Motor neuron (in vitro differentiated cells): ENCODE data around the gene POLR3K. TPM values are rescaled to one million over a fixed set of nuclear protein-coding genes. Genes with fewer than 3 reads are reported as not detected.
A peak's percentile ranks its signal among the peaks of the same experiment; 100 is the strongest.

Experiments used
- ATAC-seq, 8 experiments: fragments of 200-7000 bp; cut with Tn5 transposase; replicated peaks in 6 of 8; 2 replicates each; pipeline ENCODE4 v1.8.0; 2021; ENCODE audit warnings: mild to moderate bottlenecking in 8 of 8, moderate library complexity in 8 of 8
- H3K27ac ChIP-seq, 2 donors: fragments of 250-450 bp; sonication (Bioruptor Pico); 2 replicates each; pipeline ENCODE4 v1.9.0; 2021; ENCODE audit warnings: antibody characterized with exemption in 2 of 2, mild to moderate bottlenecking in 2 of 2, moderate library complexity in 1 of 2
- H3K4me1 ChIP-seq, 2 donors: fragments of 250-450 bp; sonication (Bioruptor Pico); replicated peaks in 1 of 2; 2 replicates each; pipeline ENCODE4 v1.6.1; 2021; ENCODE audit warnings: antibody characterized with exemption in 2 of 2, mild to moderate bottlenecking in 2 of 2, moderate library complexity in 1 of 2
- H3K4me3 ChIP-seq, 5 donors: fragments of 250-450 bp; sonication (Bioruptor Pico); 2 replicates each; pipeline ENCODE4 v1.9.0; 2021; ENCODE audit warnings: antibody characterized with exemption in 5 of 5, mild to moderate bottlenecking in 5 of 5, moderate library complexity in 4 of 5
- WGBS, 10 experiments: fragments of 450-650 bp; shearing (Covaris generic); methylation state at CpG; one replicate each; pipeline ENCODE4 v1.0.0; 2022; 5-methylcytosine and 5-hydroxymethylcytosine counted together
- in situ Hi-C, 9 experiments: fragments of 400-800 bp; cut with MboI; loops; one replicate each; pipeline ENCODE4 v1.15.0; 2021; ENCODE audit warnings: low sequenced_read_pairs in 9 of 9, low pct_unique_long_range_greater_than_20kb in 2 of 9; ENCODE audit not compliant: unreplicated experiment in 9 of 9
- total RNA-seq, 8 experiments: library from RNA; unstranded; fragments of 300-600 nt; gene quantifications; 2 replicates each; pipeline versions ENCODE4 v1.2.3 to v1.2.4, GENCODE V29; 2022

POLR3K gene
- total RNA-seq, 8 experiments from 2014 or later, result 3.5 to 23.1 (median 10.3) TPM

DNA sequence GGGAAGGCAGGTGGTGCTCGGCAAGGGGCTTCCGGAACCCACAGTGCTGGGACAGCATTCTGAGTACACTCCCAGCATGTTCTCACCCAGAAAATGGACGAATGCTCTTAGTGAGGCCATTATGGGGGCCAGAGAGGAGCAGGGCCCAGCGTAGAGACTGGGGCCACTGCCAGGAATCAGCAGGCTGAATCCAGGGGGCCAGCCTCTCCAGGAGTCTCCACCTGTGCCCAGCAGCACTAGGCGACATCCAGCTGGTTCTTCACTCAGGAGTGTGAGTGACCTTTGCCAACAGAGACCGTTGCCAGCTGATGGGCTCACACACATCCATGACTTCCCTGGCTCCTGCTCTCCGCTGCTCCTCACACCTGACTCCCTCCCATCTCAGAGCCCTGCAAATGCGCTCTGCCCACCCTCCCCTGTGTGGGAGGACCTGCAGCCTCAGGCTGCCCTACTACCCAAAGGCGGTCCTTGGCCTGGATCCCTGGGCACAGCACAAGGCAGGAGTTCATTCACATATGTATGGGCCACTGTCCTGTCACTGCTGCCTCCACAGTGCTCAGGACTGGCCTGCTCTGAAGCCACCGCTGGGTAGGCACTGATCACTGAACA, 13.9 kb upstream of the POLR3K start:
- in situ Hi-C loops, result no loop called here
- ATAC-seq, result peak in 1 of 8 experiments; percentile 7
- WGBS, 10 experiments, result 79 to 100% (median 85%) methylated on average over 1 to 6 of the region's 10 CpGs; no CpG with 5 or more reads in 4 of the 10 experiments
- Histone ChIP-seq H3K4me1 (peaks cover 34 to 42% of the 10 kb centered on the region in 2 donors), H3K27ac (no peak overlapping the region), H3K4me3 (no peak overlapping the region)

DNA sequence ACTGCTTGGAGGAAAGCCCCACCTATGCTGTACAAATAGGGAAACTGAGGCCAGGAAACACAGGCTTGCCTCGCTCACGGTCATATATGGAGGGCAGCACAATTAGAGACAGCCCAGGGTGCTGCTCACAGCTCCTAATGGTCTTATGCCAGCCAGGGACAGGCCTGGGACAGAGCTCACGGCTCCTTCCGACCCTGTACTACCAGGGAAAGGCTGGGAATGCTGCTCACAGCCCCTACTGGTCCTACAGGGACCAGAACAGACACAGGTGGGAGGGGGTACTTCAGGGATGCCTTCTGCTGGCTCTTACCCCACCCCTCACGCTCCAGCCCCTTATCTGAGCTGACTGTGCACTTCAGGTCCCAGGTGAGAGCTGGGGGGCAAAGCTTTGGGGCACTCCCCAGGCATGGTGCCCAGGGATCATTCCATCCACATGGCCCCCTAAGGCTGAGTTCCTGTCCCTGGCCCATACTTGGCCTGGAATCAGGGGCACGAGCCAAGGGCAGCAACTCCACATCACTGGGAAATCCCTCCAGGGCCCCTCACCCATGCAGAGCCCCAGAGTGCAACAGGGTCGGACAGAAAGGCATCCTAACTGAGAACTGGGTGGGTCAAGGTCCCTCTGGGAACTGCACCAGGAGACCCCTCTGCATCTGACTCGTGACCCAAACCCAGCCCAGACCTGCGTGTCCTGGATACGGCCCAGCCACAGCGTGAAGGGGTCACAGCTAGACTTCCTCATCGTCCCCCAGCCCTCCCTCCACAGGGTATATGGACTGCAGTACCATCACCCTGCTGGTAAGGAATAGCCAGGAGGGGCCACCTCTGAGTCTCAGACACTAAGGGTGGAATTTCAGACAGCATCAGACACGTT, 13.1 kb upstream of the POLR3K start:
- 20 to 100% (median 86%) methylated on average over 1 to 3 of the region's 13 CpGs; no CpG with 5 or more reads in 4 of the 10 experiments for WGBS, 10 experiments
- in situ Hi-C loops, result no loop called here
- ATAC-seq, result no peak
- peaks cover 29 to 42% of the 10 kb centered on the region in 2 donors for H3K4me1 ChIP-seq
- no peak overlapping the region for H3K4me3 ChIP-seq
- H3K27ac ChIP-seq, result no peak overlapping the region

DNA sequence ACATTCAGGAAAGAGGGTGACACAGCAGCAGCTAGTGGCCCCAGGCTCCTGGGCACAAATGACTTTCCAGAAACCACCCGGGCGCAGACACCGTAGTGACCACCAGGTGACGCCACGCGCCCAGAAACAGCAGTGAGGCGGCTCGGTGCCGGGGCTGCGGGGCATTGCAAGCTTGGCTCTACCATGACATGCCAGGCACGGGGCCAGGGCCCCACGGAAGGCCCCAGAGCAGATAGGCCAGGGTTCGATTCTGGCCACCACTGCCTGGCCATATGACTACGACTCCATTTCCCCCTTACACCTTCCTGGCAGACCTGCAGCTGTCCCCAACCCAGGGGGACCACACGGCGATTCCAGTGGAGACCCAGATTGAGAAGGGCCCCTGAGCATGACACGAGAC, 12.3 kb upstream of the POLR3K start:
- no peak overlapping the region for H3K4me3 ChIP-seq
- WGBS, 10 experiments, result 9 to 100% (median 75%) methylated on average over 2 to 6 of the region's 17 CpGs; no CpG with 5 or more reads in 7 of the 10 experiments
- peak; percentile 46 to 90 (median 62) for ATAC-seq
- H3K4me1 ChIP-seq, result peaks cover 25 to 34% of the 10 kb centered on the region in 2 donors
- no peak overlapping the region for H3K27ac ChIP-seq
- in situ Hi-C loops, result no loop called here

DNA sequence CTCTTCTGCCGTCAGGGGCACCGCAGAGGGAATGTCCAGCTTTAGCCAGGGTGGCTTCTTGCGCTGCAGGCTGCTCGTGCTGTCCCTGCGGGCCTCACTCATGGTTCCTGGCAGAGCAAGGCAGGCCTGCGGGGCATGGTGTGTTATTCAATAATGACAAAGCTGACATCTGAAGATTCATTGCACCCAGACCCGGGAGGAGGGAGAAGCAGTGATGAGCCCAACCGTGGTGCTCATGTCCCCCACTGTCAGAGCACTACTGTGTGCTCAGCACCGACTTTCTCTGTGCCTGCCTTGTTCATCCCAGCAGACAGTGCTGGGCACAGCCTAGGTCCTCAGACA, 11.5 kb upstream of the POLR3K start:
- in situ Hi-C loops, result no loop called here
- H3K4me3 ChIP-seq, result no peak overlapping the region
- 12 to 100% (median 63%) methylated on average over 1 to 7 of the region's 9 CpGs; no CpG with 5 or more reads in 6 of the 10 experiments for WGBS, 10 experiments
- H3K27ac ChIP-seq, result no peak overlapping the region
- H3K4me1 ChIP-seq, result peaks cover 25 to 29% of the 10 kb centered on the region in 2 donors
- no peak for ATAC-seq

DNA sequence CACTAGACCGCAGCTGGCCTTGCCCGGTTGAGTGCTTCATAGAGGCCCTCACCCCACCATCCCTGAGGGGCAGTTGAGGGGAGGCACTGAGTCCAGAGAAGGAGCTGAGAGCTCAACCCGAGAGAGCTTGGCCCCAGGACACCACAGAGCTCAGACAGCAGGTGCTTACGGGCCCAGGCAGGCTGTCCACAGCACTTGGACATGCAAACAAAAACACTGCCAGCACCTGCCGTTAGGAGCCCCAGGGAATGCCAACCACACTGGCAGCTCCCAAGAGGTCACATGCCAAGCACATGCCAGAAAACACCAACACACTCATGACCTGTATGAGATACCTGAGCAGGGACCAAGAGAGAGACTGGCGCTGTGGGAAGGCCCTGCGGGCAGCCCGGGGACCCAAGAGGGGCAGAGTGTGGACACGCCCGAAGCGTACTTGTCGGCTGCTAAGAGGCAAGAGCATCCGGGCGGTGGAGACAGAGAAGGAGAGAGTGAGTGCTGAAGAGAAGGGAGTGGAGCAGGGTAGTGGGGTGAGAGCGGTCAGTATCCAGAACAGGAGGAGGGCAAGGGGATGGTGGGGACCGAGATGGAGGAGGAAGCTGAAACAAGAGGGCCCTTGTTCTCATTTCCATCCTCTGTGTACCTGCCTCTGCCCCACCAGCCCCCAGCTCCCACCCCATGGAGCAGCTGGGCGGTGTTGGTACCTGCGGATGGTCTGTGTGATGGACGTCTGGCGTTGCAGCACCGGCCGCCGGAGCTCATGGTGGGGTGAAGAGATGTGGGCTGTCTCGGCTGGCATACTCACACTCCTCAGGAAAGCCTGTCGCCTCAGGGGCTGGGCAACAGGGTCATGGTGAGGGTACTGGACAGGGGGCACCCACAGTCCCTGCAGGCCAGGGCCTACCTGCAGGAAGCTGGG, 10.8 kb upstream of the POLR3K start:
- in situ Hi-C loops, result no loop called here
- peaks cover 19 to 22% of the 10 kb centered on the region in 2 donors for H3K4me1 ChIP-seq
- no peak overlapping the region for H3K4me3 ChIP-seq
- ATAC-seq, result no peak
- H3K27ac ChIP-seq, result no peak overlapping the region
- 67 to 100% (median 86%) methylated on average over 1 to 10 of the region's 25 CpGs; no CpG with 5 or more reads in 4 of the 10 experiments for WGBS, 10 experiments

DNA sequence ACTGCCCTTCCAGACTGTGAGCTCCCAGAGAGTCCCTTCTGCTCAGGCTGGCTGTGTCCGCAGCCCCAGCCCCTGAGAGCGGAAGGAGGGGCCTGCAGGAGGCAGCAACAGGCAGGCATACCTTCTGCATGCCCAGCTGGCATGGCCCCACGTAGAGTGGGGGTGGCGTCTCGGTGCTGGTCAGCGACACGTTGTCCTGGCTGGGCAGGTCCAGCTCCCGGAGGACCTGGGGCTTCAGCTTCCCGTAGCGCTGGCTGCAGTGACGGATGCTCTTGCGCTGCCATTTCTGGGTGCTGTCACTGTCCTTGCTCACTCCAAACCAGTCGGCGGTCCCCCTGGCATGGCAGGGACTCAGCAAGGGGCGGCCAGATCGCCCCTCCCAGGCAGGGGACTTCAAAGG, 10.1 kb upstream of the POLR3K start:
- ATAC-seq, result no peak
- peaks cover 11 to 15% of the 10 kb centered on the region in 2 donors for H3K4me1 ChIP-seq
- WGBS, 10 experiments, result 100% methylated on average over 4 of the region's 16 CpGs; no CpG with 5 or more reads in 9 of the 10 experiments
- H3K27ac ChIP-seq, result no peak overlapping the region
- H3K4me3 ChIP-seq, result no peak overlapping the region
- in situ Hi-C loops, result no loop called here

DNA sequence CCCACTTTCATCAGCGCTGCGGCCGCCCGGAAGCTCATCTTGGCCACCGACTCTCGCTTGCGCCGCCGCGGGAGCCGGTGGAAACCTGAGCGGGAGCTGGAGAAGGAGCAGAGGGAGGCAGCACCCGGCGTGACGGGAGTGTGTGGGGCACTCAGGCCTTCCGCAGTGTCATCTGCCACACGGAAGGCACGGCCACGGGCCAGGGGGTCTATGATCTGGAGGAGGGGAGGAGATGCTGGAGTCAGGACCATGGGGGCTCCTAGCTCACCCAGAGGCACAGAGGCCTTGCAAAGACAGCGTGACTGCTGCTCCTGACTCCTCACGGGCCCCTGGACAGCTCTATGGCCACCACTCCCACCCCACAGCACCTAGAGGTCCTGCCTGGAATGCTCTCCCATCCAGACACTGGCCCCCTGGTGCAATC, 9.6 kb upstream of the POLR3K start:
- WGBS, 10 experiments, result 93 to 100% methylated on average over 1 to 8 of the region's 21 CpGs; no CpG with 5 or more reads in 8 of the 10 experiments
- ATAC-seq, result no peak
- in situ Hi-C loops, result no loop called here

DNA sequence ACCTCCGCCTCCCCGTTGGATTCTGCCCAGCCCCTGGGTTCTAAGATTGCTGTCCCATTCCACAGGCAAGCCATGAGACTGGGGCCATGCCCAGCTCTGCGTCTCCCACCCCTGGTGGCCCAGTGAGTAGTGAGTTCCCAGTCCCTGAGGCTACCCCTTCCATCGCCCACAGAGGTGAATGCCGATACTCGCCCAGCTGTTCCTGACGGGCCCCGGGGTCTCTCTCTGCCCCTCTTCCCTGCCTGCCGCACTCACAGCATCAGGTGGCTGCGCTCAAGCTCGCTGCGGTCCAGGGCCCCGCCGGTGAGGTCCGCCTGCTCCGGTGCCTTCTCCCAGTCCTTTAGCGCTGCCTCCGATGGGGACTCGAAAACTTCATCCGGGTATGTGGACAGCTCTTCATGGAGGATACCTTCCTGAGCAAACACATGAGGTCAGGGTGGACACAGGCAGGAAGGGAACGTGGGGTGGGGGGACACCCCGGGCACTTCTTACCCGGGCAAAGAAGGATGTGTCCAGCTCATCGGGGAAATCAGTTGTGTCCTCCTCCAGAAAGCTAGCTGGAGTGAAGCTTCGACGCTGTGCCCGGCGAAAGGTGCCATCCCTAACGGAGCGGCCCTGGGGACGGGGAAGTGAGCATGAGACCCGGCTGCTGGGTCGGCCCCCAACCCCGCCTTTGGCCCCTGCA, 9.0 kb upstream of the POLR3K start:
- no peak for ATAC-seq
- H3K4me1 ChIP-seq, result peaks cover under 1 to 4% of the 10 kb centered on the region in 2 donors
- 80 to 92% (median 88%) methylated on average over 1 to 9 of the region's 34 CpGs; no CpG with 5 or more reads in 6 of the 10 experiments for WGBS, 10 experiments
- no peak overlapping the region for H3K27ac ChIP-seq
- no peak overlapping the region for H3K4me3 ChIP-seq
- in situ Hi-C loops, result no loop called here

More for the DNA sequence above, 9.6 kb upstream of the POLR3K start:
- Histone ChIP-seq H3K4me1 (peaks cover 6 to 10% of the 10 kb centered on the region in 2 donors), H3K4me3 (no peak overlapping the region), H3K27ac (no peak overlapping the region)

DNA sequence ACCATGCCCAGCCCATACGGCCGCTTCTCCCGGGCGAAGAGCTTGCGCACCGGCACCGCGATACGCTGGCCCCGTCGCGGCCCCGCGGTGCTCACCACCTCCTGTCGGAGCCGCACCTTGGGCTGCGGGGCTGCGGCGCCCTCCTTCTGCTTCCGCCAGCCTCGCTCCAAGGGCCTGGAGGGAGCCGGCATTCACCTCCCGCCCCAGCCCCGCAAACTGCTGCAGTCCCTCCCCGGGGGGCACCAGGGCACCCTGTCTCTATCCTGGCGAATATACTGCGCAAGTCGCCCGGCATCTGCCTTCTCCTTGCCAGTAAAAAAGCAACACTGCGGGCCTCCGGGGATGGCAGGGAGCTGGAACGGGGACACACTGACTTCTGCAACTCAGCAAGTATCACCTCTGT, 8.5 kb upstream of the POLR3K start:
- ATAC-seq, result no peak
- peaks cover 0 to 4% of the 10 kb centered on the region in 2 donors for H3K4me1 ChIP-seq
- WGBS, 10 experiments, result 96 to 100% (median 98%) methylated on average over 3 to 10 of the region's 32 CpGs; no CpG with 5 or more reads in 7 of the 10 experiments
- no peak overlapping the region for H3K27ac ChIP-seq
- no peak overlapping the region for H3K4me3 ChIP-seq
- in situ Hi-C loops, result no loop called here

DNA sequence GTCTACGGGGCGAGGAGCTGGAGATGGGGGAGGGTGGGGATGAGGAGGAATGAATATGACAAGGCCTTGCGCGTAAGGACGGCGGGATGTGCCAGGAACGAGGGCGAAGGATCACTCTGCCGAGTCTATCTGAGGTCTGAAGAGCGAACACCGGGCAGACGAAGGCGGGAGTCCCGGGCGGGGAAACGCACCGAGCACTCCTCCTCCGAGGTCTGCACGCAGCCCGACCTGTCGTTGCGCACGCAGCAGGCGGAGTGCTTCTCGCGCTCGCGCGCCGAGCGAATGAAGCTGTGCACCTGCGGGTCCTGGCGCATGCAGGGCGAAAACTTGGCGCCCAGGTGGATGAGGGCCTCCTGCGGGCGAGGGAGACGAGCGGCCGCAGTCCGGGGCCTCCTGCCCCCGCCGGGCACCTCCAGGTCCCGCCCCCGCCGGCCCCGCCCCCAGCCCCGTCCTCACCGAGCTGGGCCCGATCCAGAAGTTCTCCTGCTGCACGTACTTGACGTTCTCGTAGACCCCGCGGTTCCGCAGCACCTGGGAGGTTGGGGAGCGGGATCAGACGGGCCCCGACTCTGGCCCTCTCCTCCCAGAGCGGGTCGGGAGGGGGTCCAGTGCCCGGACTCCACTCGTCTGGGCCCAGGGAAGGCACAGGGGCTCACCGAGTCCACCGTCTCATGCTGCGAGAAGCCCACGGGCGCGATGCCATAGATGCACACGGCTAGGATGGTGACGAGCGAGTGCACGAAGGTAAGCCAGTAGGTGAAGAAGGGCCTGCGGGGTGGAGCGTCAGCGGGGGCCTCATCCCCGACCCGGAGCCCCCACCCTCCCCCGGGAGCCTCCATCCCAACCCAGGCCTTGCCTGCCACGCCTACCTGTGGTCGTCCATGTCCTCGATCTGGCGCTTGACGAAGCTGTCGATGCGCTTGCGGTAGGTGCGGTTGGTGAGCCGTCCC, 7.8 kb upstream of the POLR3K start:
- 86 to 94% (median 90%) methylated on average over 3 to 12 of the region's 89 CpGs; no CpG with 5 or more reads in 5 of the 10 experiments for WGBS, 10 experiments
- Histone ChIP-seq H3K27ac (no peak overlapping the region), H3K4me3 (no peak overlapping the region), H3K4me1 (peaks cover 0 to 4% of the 10 kb centered on the region in 2 donors)
- ATAC-seq, result no peak
- in situ Hi-C loops, result no loop called here

DNA sequence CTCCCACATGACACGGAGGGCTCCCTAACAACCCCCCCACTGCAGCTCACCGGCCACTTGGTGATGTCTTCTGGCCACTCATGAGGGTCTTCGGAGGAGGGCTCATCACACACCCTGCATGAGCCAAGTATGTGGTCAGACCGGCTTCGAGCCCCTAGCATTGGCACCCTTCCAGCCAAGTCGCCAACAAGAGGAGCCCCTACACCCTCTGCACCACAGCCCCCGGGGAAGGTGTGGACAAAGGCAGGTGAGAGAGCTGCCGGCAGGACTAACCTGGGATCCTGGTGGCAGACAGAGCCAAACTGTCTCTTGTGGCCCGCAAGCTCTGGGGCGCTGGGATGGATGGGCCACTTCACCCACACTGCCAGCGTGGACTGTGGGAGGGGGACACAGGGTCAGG, 6.8 kb upstream of the POLR3K start:
- ATAC-seq, result no peak
- in situ Hi-C loops, result no loop called here
- no peak overlapping the region for H3K4me3 ChIP-seq
- no peak overlapping the region for H3K27ac ChIP-seq
- no peaks in the 10 kb centered on the region for H3K4me1 ChIP-seq
- WGBS, 10 experiments, result 79 to 100% (median 100%) methylated on average over 1 to 8 of the region's 11 CpGs; no CpG with 5 or more reads in 5 of the 10 experiments
